ENCODE results near the gene CAV1.

The CAV1 gene

GRCh38 chr7:116610210-116610609 lies 85.4 kb downstream of the CAV1 start:
- H3K4me3 ChIP-seq (ENCODE audit: low read depth, low read length): no peak overlapping the region
- DNase-seq (ENCODE audit: low read depth): peak; percentile 82
- no peak for TF ChIP-seq CTCF (conservative IDR thresholded peaks at IDR 0.05; ENCODE audit: low read depth, low read length)

GRCh38 chr7:116610721-116611120 lies 85.9 kb downstream of the CAV1 start:
- no peak for DNase-seq (ENCODE audit: low read depth)
- no peak for TF ChIP-seq CTCF (conservative IDR thresholded peaks at IDR 0.05; ENCODE audit: low read depth, low read length)

More at GRCh38 chr7:116610721-116611120, 85.9 kb downstream of the CAV1 start:
- H3K4me3 ChIP-seq (ENCODE audit: low read depth, low read length): no peak overlapping the region

Measured in choroid plexus epithelial cell (primary cell).